GM21381 (cell line): ENCODE measurements around the gene UNC45A.
A peak's percentile ranks its signal among the peaks of the same experiment; 100 is the strongest.

Experiments used
- ATAC-seq: cut with Tn5 transposase; IDR thresholded peaks from one replicate; pipeline ENCODE4 v1.9.1; 2021; ENCODE audit warnings: mild to moderate bottlenecking, moderate library complexity; ENCODE audit not compliant: unreplicated experiment

UNC45A gene

GRCh38 chr15:90941038-90941437 is 6.0 kb downstream of the UNC45A start:
- no peak for ATAC-seq

GRCh38 chr15:90942354-90943120 is 7.5 kb downstream of the UNC45A start:
- ATAC-seq, result no peak

DNA sequence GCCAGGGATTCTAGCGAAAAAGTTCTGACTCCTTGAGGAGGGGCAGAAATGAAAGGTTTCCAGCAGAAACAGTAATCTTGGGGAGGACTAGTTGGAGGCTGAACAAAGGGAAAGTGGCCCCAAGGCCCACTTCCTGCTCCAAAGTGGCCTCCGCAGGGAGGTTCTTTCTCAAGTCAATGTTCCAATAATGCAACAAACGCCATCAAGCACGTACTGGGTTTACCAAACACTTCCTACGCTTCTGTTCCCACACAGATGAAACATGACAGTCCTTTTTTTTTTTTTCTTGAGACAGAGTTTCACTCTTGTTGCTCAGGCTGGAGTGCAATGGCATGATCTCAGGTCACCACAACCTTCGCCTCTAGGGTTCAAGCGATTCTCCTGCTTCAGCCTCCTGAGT is 10.0 kb downstream of the UNC45A start:
- ATAC-seq, result no peak

DNA sequence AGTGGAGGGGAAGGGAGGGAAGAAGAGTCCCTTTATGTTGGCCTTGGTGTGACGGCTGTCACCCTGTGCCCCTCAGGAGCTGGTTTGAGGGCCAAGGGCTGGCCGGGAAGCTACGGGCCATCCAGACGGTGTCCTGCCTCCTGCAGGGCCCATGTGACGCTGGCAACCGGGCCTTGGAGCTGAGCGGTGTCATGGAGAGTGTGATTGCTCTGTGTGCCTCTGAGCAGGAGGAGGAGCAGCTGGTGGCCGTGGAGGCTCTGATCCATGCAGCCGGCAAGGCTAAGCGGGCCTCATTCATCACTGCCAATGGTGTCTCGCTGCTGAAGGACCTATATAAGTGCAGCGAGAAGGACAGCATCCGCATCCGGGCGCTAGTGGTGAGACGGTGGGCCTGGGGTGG is 11.5 kb downstream of the UNC45A start:
- ATAC-seq, result no peak

- no peak for ATAC-seq
Measured at GRCh38 chr15:90946941-90947576, 12.0 kb downstream of the UNC45A start.

DNA sequence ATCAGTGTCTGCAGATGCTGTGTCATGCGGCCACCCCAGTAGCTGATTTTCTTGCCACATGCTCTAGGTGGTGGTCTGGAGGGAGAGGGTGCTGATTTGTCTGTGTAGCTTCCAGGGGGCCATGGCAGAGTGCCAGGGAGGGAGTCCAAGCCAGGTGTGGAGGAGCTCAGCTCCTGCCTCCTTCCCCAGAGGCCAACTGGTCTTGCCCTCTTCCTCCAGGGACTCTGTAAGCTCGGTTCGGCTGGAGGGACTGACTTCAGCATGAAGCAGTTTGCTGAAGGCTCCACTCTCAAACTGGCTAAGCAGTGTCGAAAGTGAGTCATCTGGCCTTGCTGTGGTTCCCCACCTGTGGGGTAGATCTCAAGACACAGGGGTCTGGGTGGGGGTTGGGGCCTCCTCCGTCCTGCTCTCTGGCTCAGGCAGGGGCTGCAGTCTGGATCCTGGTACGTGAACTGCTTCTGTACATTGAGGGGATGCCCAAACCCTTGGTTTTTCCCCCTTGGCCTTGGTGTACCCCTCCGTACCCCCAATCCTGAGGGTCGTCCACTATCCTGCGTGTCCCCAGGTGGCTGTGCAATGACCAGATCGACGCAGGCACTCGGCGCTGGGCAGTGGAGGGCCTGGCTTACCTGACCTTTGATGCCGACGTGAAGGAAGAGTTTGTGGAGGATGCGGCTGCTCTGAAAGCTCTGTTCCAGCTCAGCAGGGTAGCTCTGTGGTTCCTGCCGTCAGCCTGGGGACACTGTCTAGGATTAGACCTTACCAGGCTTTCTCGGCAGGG is 12.7 kb downstream of the UNC45A start:
- no peak for ATAC-seq

GRCh38 chr15:90948506-90948905 is 13.4 kb downstream of the UNC45A start:
- no peak for ATAC-seq

- ATAC-seq, result no peak
Measured at GRCh38 chr15:90949979-90950675, 15.0 kb downstream of the UNC45A start.

GRCh38 chr15:90950676-90951075 is 15.6 kb downstream of the UNC45A start:
- ATAC-seq, result no peak

- no peak for ATAC-seq
Measured at GRCh38 chr15:90952901-90953677, 18.0 kb downstream of the UNC45A start.

GRCh38 chr15:90953947-90954711 is 19.0 kb downstream of the UNC45A start:
- ATAC-seq, result no peak

DNA sequence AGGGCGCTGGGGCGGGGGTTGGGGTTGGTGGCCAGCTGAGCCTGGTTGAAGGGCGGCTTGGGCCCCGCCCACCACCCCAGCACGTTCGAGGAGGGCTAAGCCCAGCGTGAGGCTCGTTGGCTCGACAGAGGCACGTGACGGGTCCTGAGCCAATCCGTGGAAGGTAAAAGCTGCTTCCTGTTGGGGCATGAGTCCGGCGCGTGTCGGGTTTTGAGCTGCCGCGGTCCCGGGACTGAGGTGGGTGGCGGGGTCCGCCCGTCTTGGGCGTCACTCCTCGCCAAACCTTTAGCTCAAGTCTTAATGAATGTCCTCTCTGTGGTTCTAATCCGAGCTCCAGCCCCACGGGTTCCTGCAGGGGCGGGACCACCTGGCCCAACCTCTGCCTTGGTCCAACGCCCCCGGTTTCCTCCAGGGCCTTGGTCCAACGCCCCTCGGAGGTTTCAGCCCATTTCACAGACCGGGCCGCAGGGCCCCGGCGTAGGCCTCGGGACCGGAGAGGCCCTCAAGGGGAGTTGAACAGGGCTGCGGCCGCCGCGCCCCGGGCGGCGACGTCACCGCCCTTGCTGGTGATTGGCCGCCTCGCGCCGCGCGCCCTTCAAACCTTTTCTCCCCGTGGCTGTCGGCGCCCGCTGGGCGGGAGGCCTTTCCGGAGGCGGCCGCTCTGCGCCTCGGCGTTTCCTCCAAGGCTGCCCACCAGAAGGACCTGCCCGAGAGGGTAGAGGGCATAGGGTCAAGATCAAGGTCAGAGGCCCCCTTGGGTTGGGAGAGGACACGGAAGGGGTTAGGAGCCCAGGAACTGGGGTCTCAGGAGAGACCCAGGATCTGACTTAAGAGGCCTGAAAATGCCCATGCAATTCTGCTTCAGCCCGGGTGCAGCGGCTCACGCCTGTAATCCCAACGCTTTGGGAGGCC is 19.9 kb downstream of the UNC45A start, which contains the start of gene RCCD1:
Gene RCCD1 (plus strand): TSS at position 173 of the 912 bp plus-strand sequence. CDS start 1,851 bp downstream, outside the sequence.
- peak; percentile 94 for ATAC-seq

- ATAC-seq, result no peak
Measured at GRCh38 chr15:90955624-90956273, 20.7 kb downstream of the UNC45A start.

DNA sequence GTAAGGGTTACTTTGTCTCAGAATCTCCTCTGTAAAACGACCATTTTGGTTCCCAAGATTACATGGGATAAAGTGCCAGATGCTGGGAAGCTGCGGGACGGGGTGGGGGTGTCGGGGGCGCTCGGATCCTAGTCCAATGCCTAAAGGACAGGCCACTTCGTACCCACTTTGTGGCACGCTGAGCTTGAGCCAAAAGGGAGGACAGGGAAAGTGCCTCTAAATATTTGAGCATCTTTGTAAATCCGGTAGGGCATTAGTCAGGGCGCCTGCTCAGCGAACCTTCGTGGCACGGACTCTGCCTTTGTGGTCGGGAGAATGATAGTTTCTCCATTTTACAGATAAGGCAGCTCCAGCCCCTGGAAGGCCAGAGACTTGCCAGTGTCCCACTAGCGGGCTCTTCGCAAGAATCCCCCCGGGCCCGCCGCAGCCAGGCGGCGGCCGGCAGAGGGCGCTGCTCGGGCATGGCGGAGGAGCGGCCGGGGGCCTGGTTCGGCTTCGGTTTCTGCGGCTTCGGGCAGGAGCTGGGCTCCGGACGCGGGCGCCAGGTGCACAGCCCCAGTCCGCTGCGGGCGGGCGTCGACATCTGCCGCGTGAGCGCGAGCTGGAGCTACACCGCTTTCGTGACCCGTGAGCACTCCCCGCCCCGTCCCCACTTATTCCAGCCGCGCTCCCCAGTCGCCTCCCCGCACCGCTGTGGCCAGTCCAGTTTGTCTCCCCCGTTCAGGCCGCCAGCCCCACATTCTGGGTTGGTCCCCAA is 21.4 kb downstream of the UNC45A start:
- ATAC-seq, result no peak

DNA sequence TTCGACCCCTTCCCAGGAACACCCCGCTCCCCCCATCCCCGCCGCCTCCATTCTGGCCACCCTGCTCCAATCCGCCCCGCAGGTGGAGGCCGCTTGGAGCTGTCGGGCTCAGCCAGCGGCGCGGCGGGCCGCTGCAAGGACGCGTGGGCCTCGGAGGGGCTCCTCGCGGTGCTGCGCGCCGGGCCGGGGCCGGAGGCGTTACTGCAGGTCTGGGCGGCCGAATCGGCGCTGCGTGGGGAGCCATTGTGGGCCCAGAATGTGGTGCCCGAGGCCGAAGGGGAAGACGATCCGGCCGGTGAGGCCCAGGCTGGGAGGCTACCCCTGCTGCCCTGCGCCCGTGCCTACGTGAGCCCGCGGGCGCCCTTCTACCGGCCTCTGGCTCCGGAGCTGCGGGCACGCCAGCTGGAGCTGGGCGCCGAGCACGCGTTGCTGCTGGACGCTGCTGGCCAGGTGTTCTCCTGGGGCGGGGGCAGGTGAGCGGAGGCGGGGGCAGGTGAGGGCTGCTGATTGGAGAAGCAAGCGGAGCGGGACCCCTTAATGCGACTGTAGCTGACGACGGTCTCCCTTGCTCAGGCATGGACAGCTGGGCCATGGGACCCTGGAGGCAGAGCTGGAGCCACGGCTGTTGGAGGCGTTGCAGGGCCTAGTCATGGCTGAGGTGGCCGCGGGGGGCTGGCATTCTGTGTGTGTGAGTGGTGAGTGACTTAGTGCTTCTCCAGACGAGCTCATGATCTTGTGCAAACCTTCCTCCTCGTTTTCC is 22.1 kb downstream of the UNC45A start:
- no peak for ATAC-seq

- no peak for ATAC-seq
Measured at GRCh38 chr15:90957791-90958190, 22.7 kb downstream of the UNC45A start.
